GM23248 (cell line): Measurements from ENCODE around the gene BICD1. TPM values are rescaled to one million over a fixed set of nuclear protein-coding genes. Genes with fewer than 3 reads are reported as not detected.

Experiments used
- DNase-seq: peaks from one replicate; pipeline ENCODE4 v3.0.0-alpha.2; 2015
- H2AFZ ChIP-seq: fragments of 200-600 bp; sonication (generic); 2 replicates; pipeline ENCODE4 v1.6.1; 2016; ENCODE audit warnings: antibody characterized with exemption
- H3F3A ChIP-seq: fragments of 200-600 bp; sonication (generic); 2 replicates; pipeline ENCODE4 v1.6.1; 2016; ENCODE audit warnings: mild to moderate bottlenecking, antibody characterized with exemption, mixed run types; ENCODE audit not compliant: insufficient read depth
- H3K27ac ChIP-seq: fragments of 200-600 bp; sonication (generic); 2 replicates; pipeline ENCODE4 v1.5.1; 2016; ENCODE audit warnings: mild to moderate bottlenecking
- H3K27me3 ChIP-seq: fragments of 200-600 bp; sonication (generic); replicated peaks from 2 replicates; pipeline ENCODE4 v1.6.1; 2016; ENCODE audit warnings: mild to moderate bottlenecking; ENCODE audit not compliant: insufficient read depth
- H3K36me3 ChIP-seq: fragments of 200-600 bp; sonication (generic); 2 replicates; pipeline ENCODE4 v1.6.1; 2016; ENCODE audit warnings: low read depth, mild to moderate bottlenecking
- H3K4me1 ChIP-seq: fragments of 200-600 bp; sonication (generic); 2 replicates; pipeline ENCODE4 v1.6.1; 2016; ENCODE audit warnings: mild to moderate bottlenecking; ENCODE audit not compliant: insufficient read depth
- H3K4me2 ChIP-seq: fragments of 200-600 bp; sonication (generic); one replicate; pipeline ENCODE4 v1.6.1; 2016; ENCODE audit warnings: mild to moderate bottlenecking; ENCODE audit not compliant: unreplicated experiment
- H3K4me3 ChIP-seq: fragments of 200-600 bp; sonication (generic); 2 replicates; pipeline ENCODE4 v1.5.1; 2016; ENCODE audit warnings: mild to moderate bottlenecking
- H3K79me2 ChIP-seq: fragments of 200-600 bp; sonication (generic); 2 replicates; pipeline ENCODE4 v1.6.1; 2016; ENCODE audit warnings: mild to moderate bottlenecking; ENCODE audit not compliant: insufficient read depth
- H3K9ac ChIP-seq: fragments of 200-600 bp; sonication (generic); 2 replicates; pipeline ENCODE4 v1.6.1; 2016; ENCODE audit warnings: mild to moderate bottlenecking
- H3K9me2 ChIP-seq: fragments of 200-600 bp; sonication (generic); 2 replicates; pipeline ENCODE4 v1.6.1; 2016; ENCODE audit warnings: mixed run types, mild to moderate bottlenecking, moderate library complexity; ENCODE audit not compliant: insufficient read depth
- H3K9me3 ChIP-seq: fragments of 200-600 bp; sonication (generic); one replicate; pipeline ENCODE4 v1.6.1; 2017; ENCODE audit warnings: low read depth
- H4K20me1 ChIP-seq: fragments of 200-600 bp; sonication (generic); 2 replicates; pipeline ENCODE4 v1.6.0; 2016; ENCODE audit not compliant: insufficient read depth
- EZH2 ChIP-seq: fragments of 200-600 bp; sonication (generic); IDR thresholded peaks from 2 replicates; pipeline ENCODE4 v1.6.1; 2018; ENCODE audit warnings: antibody characterized with exemption, mild to moderate bottlenecking; ENCODE audit not compliant: insufficient read depth, poor library complexity, severe bottlenecking
- EZH2phosphoT487 ChIP-seq: fragments of 200-600 bp; sonication (generic); IDR thresholded peaks from 2 replicates; pipeline ENCODE4 v1.6.1; 2018; ENCODE audit warnings: antibody characterized with exemption, moderate library complexity, mild to moderate bottlenecking, low read depth; ENCODE audit not compliant: insufficient read depth
- WGBS, 2 experiments: methylation state at CpG; one replicate each; pipeline ENCODE4 v1.1.6; 2015 to 2017; ENCODE audit warnings: low lambda C conversion rate in 2 of 2, low coverage in 1 of 2; ENCODE audit errors: missing lambda C conversion rate in 2 of 2; 5-methylcytosine and 5-hydroxymethylcytosine counted together
- in situ Hi-C: fragments of 300-500 bp; cut with MboI; formaldehyde crosslinking; loops from 2 replicates; pipeline ENCODE4 v1.15.0; 2020
- polyA plus RNA-seq: library from polyadenylated mRNA; unstranded; fragments of >200 nt; fragmentation: Nextera tagmentation; extraction: Ambion mirVana; gene quantifications from 2 replicates; pipeline ENCODE4 v1.2.1, GENCODE V29; 2016
- total RNA-seq: library from RNA; depleted of rRNA; stranded (reverse); fragments of >200 nt; shearing (Covaris generic); gene quantifications from 2 replicates; pipeline ENCODE4 v1.2.3, GENCODE V29; 2014; rRNA removed

BICD1 gene
- total RNA-seq (9.7 and 18.7 TPM in 2 replicates), polyA plus RNA-seq (19.9 and 20.6 TPM in 2 replicates)

- peak within 1 kb of the TSS; percentile 92 for H3K9ac ChIP-seq
- peak within 1 kb of the TSS; percentile 70 for H2AFZ ChIP-seq
- TF ChIP-seq EZH2: no peak
- TF ChIP-seq EZH2phosphoT487: no peak
- 1% methylated on average over 51 to 64 of the region's 96 CpGs for WGBS, 2 experiments
- peaks cover 27% of the 10 kb centered on the region for H3K4me1 ChIP-seq
- DNase-seq: peak; percentile 96
- H3K4me3 ChIP-seq: peak within 1 kb of the TSS; percentile 93
- H4K20me1 ChIP-seq: no peaks in the 10 kb centered on the region
- in situ Hi-C loops: no loop called here
- peak within 1 kb of the TSS; percentile 99 for H3K4me2 ChIP-seq
- no peaks in the 10 kb centered on the region for H3K9me2 ChIP-seq
- H3K27me3 ChIP-seq: no peaks in the 10 kb centered on the region
- H3F3A ChIP-seq: peaks cover 31% of the 10 kb centered on the region
- H3K27ac ChIP-seq: peak within 1 kb of the TSS; percentile 85
- no peaks in the 10 kb centered on the region for H3K36me3 ChIP-seq
- H3K79me2 ChIP-seq: peaks cover 37% of the 10 kb centered on the region
- no peaks in the 10 kb centered on the region for H3K9me3 ChIP-seq
These were observed at the start of gene BICD1 for GRCh38 chr12:32106517-32107358. Gene BICD1, plus strand, starts transcription at chr12:32106847. Its CDS starts 485 bp downstream, at chr12:32107332.

GRCh38 chr12:32061033-32061432 is 45.6 kb upstream of the BICD1 start:
- DNase-seq: no peak
- H3K9me2 ChIP-seq: no peaks in the 10 kb centered on the region
- no peaks in the 10 kb centered on the region for H3K79me2 ChIP-seq
- H3K4me2 ChIP-seq: no peak overlapping the region
- no peaks in the 10 kb centered on the region for H3K9me3 ChIP-seq
- no peak overlapping the region for H3K4me3 ChIP-seq
- no peak overlapping the region for H3K9ac ChIP-seq
- TF ChIP-seq EZH2phosphoT487: no peak
- TF ChIP-seq EZH2: no peak
- no peaks in the 10 kb centered on the region for H3K27me3 ChIP-seq
- no peak overlapping the region for H3K27ac ChIP-seq
- no peaks in the 10 kb centered on the region for H4K20me1 ChIP-seq
- no peaks in the 10 kb centered on the region for H3K4me1 ChIP-seq
- no peaks in the 10 kb centered on the region for H3K36me3 ChIP-seq
- no peaks in the 10 kb centered on the region for H3F3A ChIP-seq
- 98 to 99% methylated on average over 3 of the region's 3 CpGs for WGBS, 2 experiments
- H2AFZ ChIP-seq: no peak overlapping the region
- in situ Hi-C loops: loop anchor here (25.0 kb wide), 1 partner anchor 601 kb away; no protein-coding TSS in a partner anchor

GRCh38 chr12:32062881-32063280 is 43.8 kb upstream of the BICD1 start:
- in situ Hi-C loops: loop anchor here (25.0 kb wide), 1 partner anchor 599 kb away; no protein-coding TSS in a partner anchor

GRCh38 chr12:32063796-32064195 is 42.9 kb upstream of the BICD1 start:
- Histone ChIP-seq H3K36me3 (no peaks in the 10 kb centered on the region), H3K9ac (no peak overlapping the region), H3K79me2 (no peaks in the 10 kb centered on the region), H3F3A (peaks cover 3% of the 10 kb centered on the region; the same call in 1 of the 2 replicates), H3K27ac (no peak overlapping the region), H3K9me2 (no peaks in the 10 kb centered on the region), H4K20me1 (no peaks in the 10 kb centered on the region), H2AFZ (no peak overlapping the region), H3K4me3 (no peak overlapping the region), H3K27me3 (no peaks in the 10 kb centered on the region), H3K4me2 (no peak overlapping the region), H3K4me1 (peaks cover 6% of the 10 kb centered on the region; the same call in 1 of the 2 replicates), H3K9me3 (no peaks in the 10 kb centered on the region)
- in situ Hi-C loops: loop anchor here (25.0 kb wide), 1 partner anchor 599 kb away; no protein-coding TSS in a partner anchor
- DNase-seq: no peak
- TF ChIP-seq EZH2phosphoT487: no peak
- no peak for TF ChIP-seq EZH2
- 84 to 92% methylated on average over 4 of the region's 4 CpGs for WGBS, 2 experiments

More at GRCh38 chr12:32062881-32063280, 43.8 kb upstream of the BICD1 start:
- TF ChIP-seq EZH2 (no peak), EZH2phosphoT487 (no peak)
- no peak for DNase-seq
- Histone ChIP-seq H3K9me2 (no peaks in the 10 kb centered on the region), H3K9ac (no peak overlapping the region), H3F3A (no peaks in the 10 kb centered on the region), H3K4me1 (no peaks in the 10 kb centered on the region), H3K9me3 (no peaks in the 10 kb centered on the region), H2AFZ (no peak overlapping the region), H4K20me1 (no peaks in the 10 kb centered on the region), H3K4me2 (no peak overlapping the region), H3K36me3 (no peaks in the 10 kb centered on the region), H3K27ac (no peak overlapping the region), H3K27me3 (no peaks in the 10 kb centered on the region), H3K4me3 (no peak overlapping the region), H3K79me2 (no peaks in the 10 kb centered on the region)
- 75 to 85% methylated on average over 2 of the region's 2 CpGs for WGBS, 2 experiments
